K562 (cell line): ENCODE data around the gene TRDMT1. TPM values are rescaled to one million over a fixed set of nuclear protein-coding genes. Genes with fewer than 3 reads are reported as not detected.

Experiments
- EGR1 ChIP-seq: fragments of 450-650 bp; conservative IDR thresholded peaks from 2 replicates; pipeline ENCODE4 v1.6.1; 2017; ENCODE audit warnings: mild to moderate bottlenecking
- EP400 ChIP-seq: fragments of 450-650 bp; IDR thresholded peaks from 2 replicates; pipeline ENCODE4 v1.6.1; 2017; ENCODE audit warnings: antibody characterized with exemption, mild to moderate bottlenecking, moderate library complexity
- ERF ChIP-seq: fragments of 450-650 bp; formaldehyde crosslinking; IDR thresholded peaks from 2 replicates; pipeline ENCODE4 v1.4.0; 2020; ENCODE audit warnings: mild to moderate bottlenecking, mixed read lengths
- FIP1L1 ChIP-seq: fragments of 200-400 bp; formaldehyde crosslinking; IDR thresholded peaks from 2 replicates; pipeline ENCODE4 v1.6.1; 2018; ENCODE audit warnings: mild to moderate bottlenecking, low read depth, low read length; ENCODE audit not compliant: poor library complexity, severe bottlenecking
- FOS ChIP-seq: IDR thresholded peaks from 3 replicates; pipeline ENCODE4 v1.6.1; 2011; ENCODE audit not compliant: insufficient read length; ENCODE audit errors: extremely low read depth
- GTF2A2 ChIP-seq: IDR thresholded peaks from 2 replicates; pipeline ENCODE4 v1.6.1; 2016; ENCODE audit warnings: mild to moderate bottlenecking, missing genetic modification characterization, missing compliant biosample characterization
- HMG20B ChIP-seq: fragments of 250-450 bp; sonication (Bioruptor Pico); IDR thresholded peaks from 2 replicates; pipeline ENCODE4 v1.5.0; 2021; ENCODE audit warnings: mild to moderate bottlenecking
- NFIX ChIP-seq: fragments of 250-450 bp; sonication (Bioruptor Pico); IDR thresholded peaks from 2 replicates; pipeline ENCODE4 v1.4.0; 2020; ENCODE audit warnings: low read depth, mild to moderate bottlenecking, moderate library complexity
- NUFIP1 ChIP-seq: fragments of 450-650 bp; IDR thresholded peaks from 2 replicates; pipeline ENCODE4 v1.6.1; 2018; ENCODE audit not compliant: partially characterized antibody
- POLR2H ChIP-seq: IDR thresholded peaks from 2 replicates; pipeline ENCODE4 v1.6.1; 2016; ENCODE audit warnings: missing genetic modification characterization, low read depth, mild to moderate bottlenecking, control low read depth, missing compliant biosample characterization, moderate library complexity
- SIN3A ChIP-seq, 2 experiments: fragments of 150-350 bp in 1 of 2; IDR thresholded peaks; 2 replicates each; pipeline ENCODE4 v1.6.1; 2011 to 2016; ENCODE audit warnings: borderline replicate concordance in 2 of 2, low read depth in 2 of 2, low read length in 2 of 2, mild to moderate bottlenecking in 2 of 2, moderate library complexity in 2 of 2; ENCODE audit not compliant: control insufficient read depth in 1 of 2
- SNRNP70 ChIP-seq: fragments of 200-400 bp; formaldehyde crosslinking; optimal IDR thresholded peaks from 2 replicates; pipeline ENCODE3; 2017; ENCODE audit warnings: low read depth, low read length
- TRIM28 ChIP-seq: fragments of 450-650 bp; IDR thresholded peaks from 2 replicates; pipeline ENCODE4 v1.6.1; 2017
- ZC3H4 ChIP-seq: sonication (generic); formaldehyde crosslinking; IDR thresholded peaks from 2 replicates; pipeline ENCODE4 v1.9.0; 2021; ENCODE audit warnings: missing genetic modification reagents, borderline replicate concordance
- ZNF121 ChIP-seq: sonication (generic); formaldehyde crosslinking; conservative IDR thresholded peaks from 2 replicates; pipeline ENCODE4 v1.8.0; 2022; ENCODE audit warnings: missing genetic modification reagents
- ZNF707 ChIP-seq: fragments of 250-450 bp; sonication (Bioruptor Pico); conservative IDR thresholded peaks from 2 replicates; pipeline ENCODE4 v1.8.0; 2022; ENCODE audit warnings: inconsistent platforms, mild to moderate bottlenecking, moderate library complexity
- ZNF764 ChIP-seq: fragments of 250-450 bp; sonication (Bioruptor Pico); IDR thresholded peaks from 2 replicates; pipeline ENCODE4 v1.4.0; 2020; ENCODE audit warnings: low read depth, mild to moderate bottlenecking, moderate library complexity
- ZSCAN29 ChIP-seq: fragments of 450-650 bp; IDR thresholded peaks from 2 replicates; pipeline ENCODE4 v1.6.1; 2017
- polyA plus RNA-seq, 8 experiments: library from polyadenylated mRNA; depleted of rRNA in 4 of 8; stranded (reverse) in 5 of 8; unstranded in 3 of 8; fragments of >200 nt; fragmentation: Nextera tagmentation in 2 of 8; fragmentation: Illumina TruSeq in 1 of 8; extraction: Ambion mirVana in 2 of 8; extraction: Trizol in 1 of 8; gene quantifications; 2 replicates each; pipeline versions ENCODE4 v1.2.1 to v1.2.3, GENCODE V29; 2011 to 2014; ENCODE audit warnings: inconsistent platforms in 1 of 8, missing spikeins in 1 of 8
- total RNA-seq, 7 experiments: library from RNA; depleted of rRNA in 6 of 7; stranded (reverse); fragments of >200 nt in 6 of 7; fragmentation: Illumina TruSeq in 2 of 7; extraction: Trizol in 2 of 7; gene quantifications; 2 replicates each; pipeline versions ENCODE4 v1.2.1 to v1.2.3, GENCODE V29; 2011 to 2021; ENCODE audit warnings: low replicate concordance in 1 of 7
- TF ChIP-seq, protein P1 (sequence below): sonication (generic); formaldehyde crosslinking; IDR thresholded peaks from 2 replicates; pipeline ENCODE4 v1.8.0; 2022; ENCODE audit warnings: missing genetic modification reagents, mild to moderate bottlenecking, moderate library complexity, borderline replicate concordance
- TF ChIP-seq, protein P2 (sequence below): sonication (generic); formaldehyde crosslinking; IDR thresholded peaks from 2 replicates; pipeline ENCODE4 v1.8.1; 2023; ENCODE audit warnings: mild to moderate bottlenecking, missing genetic modification reagents
- TF ChIP-seq, protein P3 (sequence below): fragments of 450-650 bp; conservative IDR thresholded peaks from 2 replicates; pipeline ENCODE4 v1.6.1; 2016; ENCODE audit warnings: missing genetic modification characterization, low read depth, mild to moderate bottlenecking, missing compliant biosample characterization, moderate library complexity
- TF ChIP-seq, protein P4 (sequence below): fragments of 250-450 bp; sonication (Bioruptor Pico); IDR thresholded peaks from 2 replicates; pipeline ENCODE4 v1.9.0; 2021; ENCODE audit warnings: mild to moderate bottlenecking, inconsistent platforms

Gene TRDMT1
- total and polyA plus RNA-seq, 9 of the 15 experiments (the other 6 are each of a cell fraction or from before 2014, with no cell fraction given) = 5.4 to 12.6 (median 9.3) TPM

DNA sequence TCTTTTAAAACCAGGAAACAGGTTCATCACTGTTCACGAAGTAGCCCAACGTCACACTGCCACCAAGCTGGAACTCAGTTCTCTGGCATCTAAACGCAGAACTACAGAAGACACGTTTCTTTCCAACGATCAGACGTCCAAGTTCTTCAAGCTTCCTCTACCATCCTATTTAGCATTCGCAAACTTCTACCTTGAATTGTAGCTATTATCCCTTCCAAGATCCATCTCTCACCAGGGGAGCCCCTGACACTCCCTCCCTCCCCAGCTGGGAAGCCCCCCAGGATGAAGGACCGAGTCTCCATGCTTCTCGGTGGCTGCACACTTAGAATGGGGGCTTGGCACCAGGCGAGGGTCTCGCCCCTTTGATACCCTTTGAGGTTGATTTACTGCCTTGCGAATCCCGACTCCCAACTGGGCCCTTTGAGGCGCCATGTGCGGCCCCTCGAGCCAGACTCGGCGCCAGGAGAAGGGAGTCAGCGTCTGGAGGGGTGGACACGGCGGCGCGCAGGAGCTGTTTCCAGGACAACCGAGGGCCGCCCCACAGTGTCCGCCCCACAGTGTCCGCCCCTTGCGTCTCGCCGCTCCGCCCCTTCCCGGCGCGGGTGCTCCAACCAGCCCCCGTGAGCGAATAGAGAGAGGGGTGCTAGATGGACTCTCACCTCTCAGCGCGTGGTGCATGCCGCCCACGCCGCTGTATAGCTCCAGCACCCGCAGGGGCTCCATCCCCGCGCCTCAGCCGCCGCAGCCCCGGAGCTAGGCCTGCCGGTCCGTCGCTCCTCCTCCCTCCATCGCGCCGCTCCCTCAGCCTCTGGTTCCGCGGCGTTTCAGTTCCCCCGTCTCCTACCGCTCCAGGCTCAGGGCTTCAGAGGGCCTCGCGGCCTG, at the start of gene TRDMT1 (continued):
- TF ChIP-seq FOS (no peak), ZNF764 (CRISPR knock-in tag) (no peak), NFIX (CRISPR knock-in tag) (no peak), ZNF707 (CRISPR knock-in tag) (no peak), NUFIP1 (no peak), ZNF121 (no peak), TRIM28 (peak; percentile 76; the same call in 1 of the 2 replicates), HMG20B (CRISPR knock-in tag) (no peak), SNRNP70 (no peak), ZSCAN29 (no peak), ERF (CRISPR knock-in tag) (no peak), ZC3H4 (CRISPR knock-in tag) (no peak), EGR1 (peak; percentile 96), EP400 (peak; percentile 88), GTF2A2 (tag) (peak; percentile 82), SIN3A (IDR thresholded peaks at IDR 0.05; ENCODE audit: borderline replicate concordance in 2 of 2, control insufficient read depth in 1 of 2, low read depth in 2 of 2, low read length in 2 of 2) (peak in 1 of 2 experiments; percentile 77; a peak in 2 of 4 replicates), POLR2H (tag) (no peak), FIP1L1 (peak; percentile 88)
- TF ChIP-seq, protein P1, sequence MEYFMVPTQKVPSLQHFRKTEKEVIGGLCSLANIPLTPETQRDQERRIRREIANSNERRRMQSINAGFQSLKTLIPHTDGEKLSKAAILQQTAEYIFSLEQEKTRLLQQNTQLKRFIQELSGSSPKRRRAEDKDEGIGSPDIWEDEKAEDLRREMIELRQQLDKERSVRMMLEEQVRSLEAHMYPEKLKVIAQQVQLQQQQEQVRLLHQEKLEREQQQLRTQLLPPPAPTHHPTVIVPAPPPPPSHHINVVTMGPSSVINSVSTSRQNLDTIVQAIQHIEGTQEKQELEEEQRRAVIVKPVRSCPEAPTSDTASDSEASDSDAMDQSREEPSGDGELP (CRISPR knock-in tag) = peak; percentile 81
- TF ChIP-seq, protein P2, sequence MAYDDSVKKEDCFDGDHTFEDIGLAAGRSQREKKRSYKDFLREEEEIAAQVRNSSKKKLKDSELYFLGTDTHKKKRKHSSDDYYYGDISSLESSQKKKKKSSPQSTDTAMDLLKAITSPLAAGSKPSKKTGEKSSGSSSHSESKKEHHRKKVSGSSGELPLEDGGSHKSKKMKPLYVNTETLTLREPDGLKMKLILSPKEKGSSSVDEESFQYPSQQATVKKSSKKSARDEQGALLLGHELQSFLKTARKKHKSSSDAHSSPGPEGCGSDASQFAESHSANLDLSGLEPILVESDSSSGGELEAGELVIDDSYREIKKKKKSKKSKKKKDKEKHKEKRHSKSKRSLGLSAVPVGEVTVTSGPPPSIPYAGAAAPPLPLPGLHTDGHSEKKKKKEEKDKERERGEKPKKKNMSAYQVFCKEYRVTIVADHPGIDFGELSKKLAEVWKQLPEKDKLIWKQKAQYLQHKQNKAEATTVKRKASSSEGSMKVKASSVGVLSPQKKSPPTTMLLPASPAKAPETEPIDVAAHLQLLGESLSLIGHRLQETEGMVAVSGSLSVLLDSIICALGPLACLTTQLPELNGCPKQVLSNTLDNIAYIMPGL (CRISPR knock-in tag) = 0 out of 2 replicates have a peak, but pooled peaks have one; percentile 46
- TF ChIP-seq, protein P3, sequence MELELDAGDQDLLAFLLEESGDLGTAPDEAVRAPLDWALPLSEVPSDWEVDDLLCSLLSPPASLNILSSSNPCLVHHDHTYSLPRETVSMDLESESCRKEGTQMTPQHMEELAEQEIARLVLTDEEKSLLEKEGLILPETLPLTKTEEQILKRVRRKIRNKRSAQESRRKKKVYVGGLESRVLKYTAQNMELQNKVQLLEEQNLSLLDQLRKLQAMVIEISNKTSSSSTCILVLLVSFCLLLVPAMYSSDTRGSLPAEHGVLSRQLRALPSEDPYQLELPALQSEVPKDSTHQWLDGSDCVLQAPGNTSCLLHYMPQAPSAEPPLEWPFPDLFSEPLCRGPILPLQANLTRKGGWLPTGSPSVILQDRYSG (tag) = no peak
- TF ChIP-seq, protein P4, sequence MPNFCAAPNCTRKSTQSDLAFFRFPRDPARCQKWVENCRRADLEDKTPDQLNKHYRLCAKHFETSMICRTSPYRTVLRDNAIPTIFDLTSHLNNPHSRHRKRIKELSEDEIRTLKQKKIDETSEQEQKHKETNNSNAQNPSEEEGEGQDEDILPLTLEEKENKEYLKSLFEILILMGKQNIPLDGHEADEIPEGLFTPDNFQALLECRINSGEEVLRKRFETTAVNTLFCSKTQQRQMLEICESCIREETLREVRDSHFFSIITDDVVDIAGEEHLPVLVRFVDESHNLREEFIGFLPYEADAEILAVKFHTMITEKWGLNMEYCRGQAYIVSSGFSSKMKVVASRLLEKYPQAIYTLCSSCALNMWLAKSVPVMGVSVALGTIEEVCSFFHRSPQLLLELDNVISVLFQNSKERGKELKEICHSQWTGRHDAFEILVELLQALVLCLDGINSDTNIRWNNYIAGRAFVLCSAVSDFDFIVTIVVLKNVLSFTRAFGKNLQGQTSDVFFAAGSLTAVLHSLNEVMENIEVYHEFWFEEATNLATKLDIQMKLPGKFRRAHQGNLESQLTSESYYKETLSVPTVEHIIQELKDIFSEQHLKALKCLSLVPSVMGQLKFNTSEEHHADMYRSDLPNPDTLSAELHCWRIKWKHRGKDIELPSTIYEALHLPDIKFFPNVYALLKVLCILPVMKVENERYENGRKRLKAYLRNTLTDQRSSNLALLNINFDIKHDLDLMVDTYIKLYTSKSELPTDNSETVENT (CRISPR knock-in tag) = peak; percentile 85
